Measurements from ENCODE around the gene NSFL1C.
A peak's percentile ranks its signal among the peaks of the same experiment; 100 is the strongest.
"Not testable (repeated sequence)": the region's sequence is repeated elsewhere in the genome, so short reads cannot be mapped to it uniquely, and the experiment has no call there.

NSFL1C gene

GRCh38 chr20:1466211-1467081 lies at the start of gene NSFL1C:
Gene NSFL1C, minus strand, starts transcription at chr20:1466849. Its CDS starts 25 bp downstream, at chr20:1466824.
- peak; percentile 95 to 98 (median 95) for DNase-seq (ENCODE audit: low read depth in 3 of 3)

GRCh38 chr20:1513801-1514200 lies 47.2 kb upstream of the NSFL1C start:
- DNase-seq (ENCODE audit: low read depth in 3 of 3), result no peak

DNA sequence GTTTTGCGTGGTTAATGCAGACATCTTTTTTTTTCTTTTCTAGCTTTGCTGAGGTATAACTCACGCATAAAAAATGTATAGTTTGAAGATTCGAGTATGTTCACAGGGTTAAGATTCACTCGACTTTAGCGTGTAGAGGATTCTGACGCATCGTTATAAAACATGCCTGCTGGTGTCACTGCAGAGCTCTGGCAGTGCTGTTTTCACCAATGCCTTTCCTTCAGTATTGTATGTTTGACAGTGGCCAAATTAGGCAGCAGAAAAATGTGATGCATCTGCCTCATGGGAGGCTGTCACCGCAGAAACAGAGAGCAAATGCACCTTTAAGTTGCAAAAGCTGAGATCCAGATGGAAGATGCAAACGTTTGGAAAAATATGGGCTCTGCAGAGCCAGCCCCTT lies 42.6 kb upstream of the NSFL1C start:
- DNase-seq (ENCODE audit: low read depth in 3 of 3), result no peak

- no peak for DNase-seq (ENCODE audit: low read depth in 3 of 3)
These were observed 41.9 kb upstream of the NSFL1C start for GRCh38 chr20:1508574-1508973.

- DNase-seq (ENCODE audit: low read depth in 3 of 3), result no peak
These were observed 40.6 kb upstream of the NSFL1C start for GRCh38 chr20:1507276-1507675.

GRCh38 chr20:1505871-1506270 lies 39.2 kb upstream of the NSFL1C start:
- DNase-seq (ENCODE audit: low read depth in 3 of 3), result no peak

DNA sequence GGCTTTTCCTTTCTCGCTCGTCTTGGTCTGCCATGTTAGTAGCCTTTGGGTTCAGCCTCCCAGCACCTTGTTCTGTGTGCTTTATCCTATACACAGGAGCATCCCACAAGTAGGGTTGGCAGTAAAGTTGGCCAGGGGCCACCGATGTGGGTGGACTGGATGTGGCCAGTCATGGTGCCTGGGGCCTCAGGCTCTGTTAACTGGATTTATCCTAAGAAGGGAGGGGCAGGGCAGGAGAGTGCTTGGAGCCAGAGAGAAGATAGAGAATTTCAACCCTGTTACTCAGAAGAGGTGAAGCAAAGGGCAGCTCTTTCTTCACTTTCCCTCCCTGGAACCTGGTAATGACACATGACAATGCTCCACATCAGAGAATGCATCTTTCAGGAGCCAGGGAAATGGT lies 38.7 kb upstream of the NSFL1C start:
- no peak for DNase-seq (ENCODE audit: low read depth in 3 of 3)

DNA sequence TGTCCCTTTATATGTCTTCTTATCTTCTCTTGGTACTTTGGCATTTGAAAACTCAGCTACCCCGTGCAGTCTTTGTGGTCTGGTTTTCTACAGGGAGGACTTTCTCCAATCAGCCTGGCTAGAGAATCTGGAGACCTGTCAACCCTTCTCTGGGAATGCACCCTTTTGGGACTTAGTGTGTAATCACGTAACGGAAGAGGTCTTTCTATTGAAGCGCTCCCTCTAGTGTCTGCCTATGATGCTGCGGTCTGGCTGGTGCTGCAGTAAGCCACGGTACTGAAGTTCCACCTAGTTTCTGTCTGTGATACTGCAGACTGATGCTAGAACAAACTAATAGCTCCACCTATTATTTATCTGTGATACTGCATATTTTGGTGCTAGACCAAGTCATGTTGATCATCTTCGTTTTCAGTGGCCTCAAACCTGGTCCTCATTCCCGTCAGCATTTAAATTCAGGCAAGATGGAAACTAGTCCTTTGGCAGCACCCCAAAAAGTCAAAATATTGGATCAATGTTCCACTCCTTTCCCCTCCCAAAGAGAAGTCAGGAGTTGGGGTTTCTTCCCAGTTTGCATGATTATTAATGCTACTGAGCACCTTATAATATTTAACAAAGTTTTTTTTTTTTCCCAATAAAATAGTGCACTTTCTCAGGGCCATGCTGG lies 37.0 kb upstream of the NSFL1C start:
- DNase-seq (ENCODE audit: low read depth in 3 of 3), result peak; percentile 22 to 66 (median 61)

GRCh38 chr20:1500496-1500895 lies 33.8 kb upstream of the NSFL1C start:
- no peak for DNase-seq (ENCODE audit: low read depth in 3 of 3)

DNA sequence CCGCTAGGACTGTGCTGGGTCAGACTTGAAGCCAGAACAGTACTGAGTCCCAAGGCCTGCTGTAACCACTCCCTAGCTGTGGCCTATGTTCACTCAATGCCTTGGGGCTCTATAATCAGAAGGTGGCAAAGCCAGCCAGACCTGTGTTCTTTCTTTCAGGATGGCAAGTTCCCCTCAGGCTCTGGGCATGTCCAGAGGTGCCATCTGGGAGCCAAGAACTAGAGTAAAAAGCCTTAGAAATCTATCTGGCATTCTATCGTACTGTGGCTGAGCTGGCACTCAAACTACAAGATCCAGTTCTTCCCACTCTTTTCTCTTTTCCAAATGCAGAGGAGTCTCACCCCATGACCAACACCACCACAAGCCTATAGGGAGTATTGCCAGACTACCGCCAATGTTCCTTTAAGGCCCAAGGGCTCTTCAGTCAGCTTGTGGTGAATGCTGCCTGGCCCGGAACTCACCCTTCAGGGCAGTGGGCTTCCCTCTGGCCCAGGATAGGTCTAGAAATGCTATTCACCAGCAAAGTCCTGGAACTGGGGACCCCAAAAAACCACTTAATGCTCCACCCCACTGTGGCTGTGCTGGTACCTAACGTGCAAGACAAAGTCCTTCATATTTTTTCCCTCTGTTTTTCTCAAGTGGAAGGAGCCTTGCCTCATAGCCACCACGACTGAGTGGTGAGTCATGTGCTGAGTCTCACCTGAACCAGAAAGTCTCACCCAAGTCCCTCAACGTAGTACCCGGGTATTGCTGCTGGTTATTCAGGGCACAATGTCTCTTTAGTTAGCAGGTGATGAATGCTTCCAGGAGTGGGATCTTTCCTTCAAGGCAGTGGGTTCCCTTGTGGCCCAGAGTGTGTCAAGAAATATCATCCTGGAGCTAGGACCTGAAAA lies 33.1 kb upstream of the NSFL1C start:
- no peak for DNase-seq (ENCODE audit: low read depth in 3 of 3)

DNA sequence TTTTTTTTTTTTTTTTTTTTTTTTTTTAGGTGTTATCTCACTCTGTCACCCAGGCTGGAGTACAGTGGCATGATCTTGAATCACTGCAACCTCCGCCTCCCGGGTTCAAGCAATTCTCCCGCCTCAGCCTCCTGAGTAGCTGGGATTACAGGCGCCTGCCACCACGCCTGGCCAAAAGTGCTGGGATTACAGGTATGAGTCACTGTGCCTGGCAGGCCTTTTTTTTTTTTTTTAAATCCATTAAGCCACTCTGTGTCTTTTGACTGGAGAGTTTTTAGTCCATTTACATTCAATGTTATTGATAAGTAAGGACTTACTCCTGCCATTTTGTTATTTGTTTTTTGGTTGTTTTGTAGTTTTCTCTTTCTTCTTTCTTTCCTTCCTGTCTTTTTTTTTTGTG lies 30.7 kb upstream of the NSFL1C start:
- not testable (repeated sequence) for DNase-seq (ENCODE audit: low read depth in 3 of 3)

DNA sequence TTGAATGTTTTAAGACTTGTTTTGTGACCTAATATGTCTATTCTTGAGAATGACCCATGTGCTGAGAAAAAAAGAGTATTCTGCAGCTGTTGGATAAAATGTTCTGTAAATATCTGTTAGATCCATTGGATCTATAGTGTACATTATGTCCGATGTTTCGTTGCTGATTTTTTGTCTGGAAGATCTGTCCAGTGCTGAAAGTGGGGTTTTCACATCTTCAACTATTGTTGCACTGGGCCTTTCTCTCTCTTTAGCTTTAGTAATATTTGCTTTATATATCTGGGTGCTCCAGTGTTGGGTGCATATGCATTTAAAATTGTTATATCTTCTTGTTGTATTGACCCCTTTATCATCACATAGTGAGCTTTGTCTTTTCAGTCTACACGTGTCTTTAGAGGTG lies 30.3 kb upstream of the NSFL1C start:
- no peak for DNase-seq (ENCODE audit: low read depth in 3 of 3)

- no peak for DNase-seq (ENCODE audit: low read depth in 3 of 3)
These were observed 27.8 kb upstream of the NSFL1C start for GRCh38 chr20:1494436-1494835.

DNA sequence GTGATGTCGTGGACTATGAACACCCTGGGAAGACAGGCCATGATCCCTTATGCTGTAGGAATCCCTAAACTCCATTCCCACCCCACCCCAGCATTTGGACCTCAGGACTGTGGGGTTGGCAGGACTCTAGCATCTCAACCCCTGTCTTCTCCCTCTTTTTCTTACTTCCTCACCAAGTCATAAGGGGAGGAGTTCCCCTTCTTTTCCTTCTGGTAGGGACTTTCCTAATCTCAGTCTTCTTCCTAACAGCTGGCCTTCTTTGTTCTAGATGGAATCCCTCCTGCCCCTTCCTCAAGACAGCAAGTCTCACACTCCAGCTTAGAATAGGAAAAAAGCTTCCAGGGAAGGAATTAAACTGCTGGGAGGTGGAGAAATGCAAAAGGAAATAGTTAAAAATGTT lies 26.9 kb upstream of the NSFL1C start:
- DNase-seq (ENCODE audit: low read depth in 3 of 3), result no peak

- DNase-seq (ENCODE audit: low read depth in 3 of 3), result no peak
These were observed 25.4 kb upstream of the NSFL1C start for GRCh38 chr20:1491860-1492642.

GRCh38 chr20:1491281-1491840 lies 24.7 kb upstream of the NSFL1C start, which contains the start of gene SIRPB2:
Gene SIRPB2, minus strand, starts transcription at chr20:1491420. Its CDS starts 61 bp downstream, at chr20:1491359.
- DNase-seq (ENCODE audit: low read depth in 3 of 3), result no peak

GRCh38 chr20:1490643-1491195 lies 24.1 kb upstream of the NSFL1C start:
- no peak for DNase-seq (ENCODE audit: low read depth in 3 of 3)

GRCh38 chr20:1489764-1490436 lies 23.3 kb upstream of the NSFL1C start:
- DNase-seq (ENCODE audit: low read depth in 3 of 3), result no peak

GRCh38 chr20:1489325-1489724 lies 22.7 kb upstream of the NSFL1C start:
- DNase-seq (ENCODE audit: low read depth in 3 of 3), result no peak

DNA sequence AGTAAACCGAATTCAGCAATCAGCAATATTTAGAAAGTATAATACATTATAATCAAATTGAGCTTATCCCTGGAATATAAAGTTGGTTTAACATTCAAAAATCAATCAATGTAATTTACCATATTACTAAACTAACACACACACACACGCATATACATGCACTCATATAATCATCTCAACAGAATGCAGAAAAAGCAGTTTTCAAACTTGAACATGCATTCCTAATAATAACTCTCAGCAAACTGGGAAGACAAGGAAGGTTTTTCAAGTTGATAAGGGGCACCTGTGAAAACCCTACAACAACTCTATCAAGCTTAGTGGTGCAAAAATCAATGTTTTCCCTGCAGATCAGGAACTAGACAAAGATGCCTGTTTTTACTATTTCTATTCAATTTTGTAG lies 19.9 kb upstream of the NSFL1C start:
- no peak for DNase-seq (ENCODE audit: low read depth in 3 of 3)

Measured in stimulated activated CD4-positive, alpha-beta T cell treated with anti-CD3 and anti-CD28 coated beads, TNF-alpha, amount 100 ng/mL, for 4 hours (primary cell).